GM18907 (cell line): Measurements from ENCODE around the gene ZNF557.

Experiments used
- ATAC-seq: cut with Tn5 transposase; IDR thresholded peaks from one replicate; pipeline ENCODE4 v1.9.1; 2021; ENCODE audit warnings: mild to moderate bottlenecking, moderate library complexity; ENCODE audit not compliant: unreplicated experiment

Gene ZNF557

DNA sequence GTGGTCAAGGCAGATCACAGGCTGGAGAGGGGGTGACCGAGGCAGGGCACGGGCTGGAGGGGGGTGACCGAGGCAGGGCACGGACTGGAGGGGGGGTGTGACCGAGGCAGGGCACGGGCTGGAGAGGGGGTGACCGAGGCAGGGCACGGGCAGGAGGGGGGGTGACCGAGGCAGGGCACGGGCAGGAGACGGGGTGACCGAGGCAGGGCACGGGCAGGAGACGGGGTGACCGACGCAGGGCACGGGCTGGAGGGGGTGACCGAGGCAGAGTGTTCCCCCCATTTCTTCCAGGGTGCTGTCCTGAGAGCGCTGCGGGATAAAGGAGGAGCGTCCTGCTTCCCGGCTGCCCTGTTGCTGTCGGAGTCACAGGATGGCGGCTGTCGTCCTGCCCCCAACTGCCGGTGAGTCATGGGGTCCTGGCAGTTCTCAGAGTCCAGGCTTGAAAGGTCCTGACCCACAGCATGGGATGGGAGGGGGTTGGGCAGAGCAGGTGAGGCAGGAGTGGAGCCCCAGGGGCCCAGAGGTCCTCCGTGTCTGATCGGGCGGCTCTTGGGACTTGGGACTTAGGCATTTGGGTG is 5.3 kb downstream of the ZNF557 start:
- no peak for ATAC-seq

DNA sequence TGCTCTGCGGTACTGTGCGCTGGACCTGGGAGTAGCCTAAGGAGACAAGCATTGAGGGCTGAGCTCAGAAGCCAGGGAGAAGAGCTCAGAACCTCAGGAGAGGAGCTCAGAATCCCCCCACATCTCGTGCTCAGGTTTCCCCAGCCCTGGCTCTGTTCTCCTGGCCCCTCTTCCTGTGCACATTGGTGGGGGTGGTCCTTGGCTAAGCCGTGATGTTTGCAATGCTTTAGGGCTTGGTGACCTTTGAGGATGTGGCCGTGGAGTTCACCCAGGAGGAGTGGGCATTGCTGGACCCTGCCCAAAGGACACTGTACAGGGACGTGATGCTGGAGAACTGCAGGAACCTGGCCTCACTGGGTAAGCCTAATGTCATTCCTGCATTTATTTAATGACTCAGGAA is 6.6 kb downstream of the ZNF557 start:
- ATAC-seq: no peak

DNA sequence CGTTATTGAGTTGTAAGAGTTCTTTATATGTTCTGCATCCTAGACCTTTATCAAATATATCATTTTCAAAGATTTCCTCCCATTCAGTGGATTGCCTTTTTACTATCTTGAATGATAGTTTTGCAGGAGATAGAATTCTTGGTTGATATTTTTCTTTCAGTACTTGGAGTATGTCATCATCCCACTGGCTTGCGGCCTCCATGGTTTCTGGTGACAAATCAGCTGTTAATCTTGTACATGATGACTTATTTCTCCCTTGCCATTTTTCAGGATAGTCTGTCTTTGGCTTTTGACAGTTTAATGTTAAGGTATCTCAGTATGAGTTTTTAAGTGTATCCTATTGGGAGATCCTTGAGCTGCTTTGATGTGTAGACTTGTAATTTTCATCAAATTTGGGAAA is 8.5 kb downstream of the ZNF557 start:
- no peak for ATAC-seq

DNA sequence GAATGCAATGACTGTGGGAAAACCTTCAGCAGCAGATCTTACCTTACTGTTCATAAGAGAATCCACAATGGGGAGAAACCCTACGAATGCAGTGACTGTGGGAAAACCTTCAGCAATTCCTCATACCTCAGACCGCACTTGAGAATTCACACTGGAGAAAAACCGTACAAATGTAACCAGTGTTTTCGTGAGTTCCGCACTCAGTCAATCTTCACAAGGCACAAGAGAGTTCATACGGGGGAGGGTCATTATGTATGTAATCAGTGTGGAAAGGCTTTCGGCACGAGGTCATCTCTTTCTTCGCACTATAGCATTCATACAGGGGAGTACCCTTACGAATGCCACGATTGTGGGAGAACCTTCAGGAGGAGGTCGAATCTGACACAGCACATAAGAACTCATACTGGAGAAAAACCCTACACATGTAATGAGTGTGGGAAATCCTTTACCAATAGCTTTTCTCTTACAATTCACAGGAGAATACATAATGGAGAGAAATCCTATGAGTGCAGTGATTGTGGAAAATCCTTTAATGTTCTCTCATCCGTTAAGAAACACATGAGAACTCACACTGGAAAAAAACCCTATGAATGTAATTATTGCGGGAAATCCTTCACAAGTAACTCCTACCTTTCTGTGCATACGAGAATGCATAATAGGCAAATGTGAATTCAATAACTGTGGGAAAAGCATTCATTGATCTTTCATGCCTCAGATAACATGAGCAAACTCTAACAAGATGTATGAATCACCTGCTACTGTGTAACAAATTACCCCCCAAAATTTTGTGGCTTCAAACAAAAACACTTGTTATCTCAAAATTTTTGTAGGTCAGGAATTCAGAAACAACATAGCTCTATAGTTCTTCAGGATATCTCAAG is 13.8 kb downstream of the ZNF557 start:
- ATAC-seq: no peak

- no peak for ATAC-seq
These were observed 19.5 kb downstream of the ZNF557 start for GRCh38 chr19:7088999-7089398.

GRCh38 chr19:7098096-7098495 is 28.6 kb downstream of the ZNF557 start:
- ATAC-seq: no peak

DNA sequence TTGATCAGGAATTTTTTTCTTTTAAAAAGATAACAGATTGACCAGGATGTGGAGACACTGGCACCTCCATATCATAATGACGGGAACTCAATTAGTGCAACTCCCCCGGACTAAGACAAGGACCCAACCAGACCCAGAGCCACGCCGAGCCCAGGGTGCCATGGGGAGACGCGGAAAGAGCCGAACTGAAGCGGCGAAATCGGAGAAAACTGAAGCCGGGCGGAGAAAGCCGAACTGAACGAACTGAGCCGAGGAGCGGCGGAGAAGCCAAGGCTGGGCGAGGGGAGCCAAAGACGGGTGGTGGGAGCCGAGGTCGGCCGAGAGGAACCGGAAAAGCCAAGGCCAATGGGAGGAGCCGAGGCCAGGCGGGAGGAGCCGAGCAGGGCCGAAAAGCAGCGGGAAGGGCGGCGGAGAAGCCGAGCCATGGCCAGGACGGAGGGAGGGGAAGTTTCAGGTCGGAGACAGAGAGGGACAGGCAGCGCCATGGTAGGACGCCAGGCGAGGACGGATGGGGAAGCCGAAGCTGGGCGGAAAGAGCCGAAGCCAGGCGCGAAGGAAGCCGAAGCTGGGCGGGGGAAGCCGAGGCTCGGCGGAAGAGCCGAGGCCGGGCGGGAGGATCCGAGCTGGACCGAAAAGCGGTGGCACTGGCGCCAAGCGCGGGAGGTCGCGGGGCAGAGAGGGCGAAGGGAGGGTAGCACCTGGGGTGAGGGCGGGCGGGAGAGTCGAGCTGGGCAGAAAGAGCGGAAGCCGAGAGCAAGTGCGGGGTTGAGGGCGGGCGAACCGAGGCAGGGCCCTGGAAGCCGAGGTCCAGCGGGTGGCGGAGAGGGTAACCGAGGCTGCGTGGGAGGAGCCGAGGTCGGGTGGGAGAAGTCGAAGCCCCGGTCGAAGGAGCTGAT is 29.4 kb downstream of the ZNF557 start:
- peak; percentile 85 for ATAC-seq

DNA sequence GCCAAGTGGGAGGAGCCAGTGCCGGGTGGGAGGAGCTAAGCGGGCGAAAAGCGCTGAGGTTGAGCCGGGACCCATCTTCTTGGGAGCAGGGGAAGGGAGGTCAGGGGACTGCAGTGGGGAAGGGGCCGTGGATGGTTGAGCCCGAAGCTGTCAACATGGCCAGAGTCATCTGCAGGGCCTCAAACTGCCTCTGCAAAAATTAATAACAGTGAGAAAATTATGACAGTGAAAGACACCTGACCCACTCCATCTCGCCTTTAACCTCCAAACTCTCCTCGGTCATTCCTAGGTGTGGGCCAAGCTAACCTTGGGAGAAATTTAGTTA is 30.1 kb downstream of the ZNF557 start:
- no peak for ATAC-seq

DNA sequence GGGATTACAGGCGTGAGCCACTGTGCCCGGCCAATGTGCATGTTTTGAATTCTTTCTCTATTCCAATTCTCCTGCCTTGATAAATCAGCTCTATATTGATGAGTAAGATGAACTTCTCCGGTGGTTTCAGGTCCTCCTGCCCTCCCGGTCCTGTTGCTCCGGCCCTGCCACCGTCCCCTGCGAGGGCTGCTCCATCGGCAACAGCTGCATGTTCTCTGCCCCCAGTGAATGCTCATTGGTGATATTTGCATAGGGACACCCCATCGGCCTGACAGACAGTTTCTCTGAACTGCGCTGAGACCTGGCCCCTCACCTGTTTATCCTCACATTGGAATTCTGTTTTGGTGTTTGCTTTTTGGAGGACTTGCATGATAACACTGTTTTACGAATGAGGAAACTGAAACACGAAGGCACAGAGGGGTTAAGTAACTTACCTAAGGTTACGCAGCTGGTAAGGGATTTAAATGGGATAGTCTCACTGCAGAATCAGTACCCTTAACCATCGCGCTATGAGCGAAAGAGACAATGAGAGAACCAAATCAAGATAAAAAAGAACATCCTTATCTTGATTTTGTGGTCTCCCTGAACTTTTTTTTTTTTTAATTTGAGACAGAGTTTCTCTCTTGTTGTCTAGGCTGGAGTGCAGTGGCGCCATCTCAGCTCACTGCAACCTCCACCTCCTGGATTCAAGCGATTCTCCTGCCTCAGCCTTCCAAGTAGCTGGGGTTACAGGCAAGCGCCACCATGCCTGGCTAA is 32.2 kb downstream of the ZNF557 start:
- no peak for ATAC-seq

DNA sequence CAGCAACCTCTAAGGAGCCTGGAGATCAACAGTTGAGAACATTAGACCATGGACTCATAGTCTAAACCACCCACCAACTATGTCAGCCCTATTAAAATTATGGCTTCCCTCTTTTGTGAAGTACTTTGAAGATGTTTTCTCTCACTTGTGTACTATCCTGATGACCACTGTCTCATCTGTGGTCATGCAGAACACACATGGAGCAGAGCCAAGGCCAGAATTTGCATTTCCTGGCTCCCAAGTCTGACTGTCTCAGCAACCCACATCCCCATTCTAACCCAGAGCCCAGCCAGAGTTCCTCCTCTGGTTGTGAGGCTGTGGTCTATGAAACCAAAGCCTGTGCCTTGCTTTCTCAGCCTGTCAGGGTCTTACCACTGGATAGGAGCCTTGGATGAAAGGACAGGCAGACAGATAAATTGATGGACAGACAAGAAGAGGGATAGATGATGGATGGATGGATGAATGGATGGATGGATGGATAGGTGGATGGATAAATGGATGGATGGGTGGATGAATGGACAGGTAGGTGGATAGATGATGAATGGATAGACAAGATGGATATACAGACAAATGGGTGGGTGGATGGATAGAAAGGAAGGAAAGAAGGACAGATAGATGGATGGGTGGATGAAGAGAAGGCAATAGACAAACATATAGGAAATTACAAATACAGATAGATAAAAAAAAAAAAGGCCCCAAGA is 35.4 kb downstream of the ZNF557 start:
- no peak for ATAC-seq

GRCh38 chr19:7106711-7107657 is 37.5 kb downstream of the ZNF557 start:
- ATAC-seq: no peak

GRCh38 chr19:7109678-7110289 is 40.3 kb downstream of the ZNF557 start:
- ATAC-seq: no peak

GRCh38 chr19:7112675-7113074 is 43.2 kb downstream of the ZNF557 start:
- ATAC-seq: no peak

DNA sequence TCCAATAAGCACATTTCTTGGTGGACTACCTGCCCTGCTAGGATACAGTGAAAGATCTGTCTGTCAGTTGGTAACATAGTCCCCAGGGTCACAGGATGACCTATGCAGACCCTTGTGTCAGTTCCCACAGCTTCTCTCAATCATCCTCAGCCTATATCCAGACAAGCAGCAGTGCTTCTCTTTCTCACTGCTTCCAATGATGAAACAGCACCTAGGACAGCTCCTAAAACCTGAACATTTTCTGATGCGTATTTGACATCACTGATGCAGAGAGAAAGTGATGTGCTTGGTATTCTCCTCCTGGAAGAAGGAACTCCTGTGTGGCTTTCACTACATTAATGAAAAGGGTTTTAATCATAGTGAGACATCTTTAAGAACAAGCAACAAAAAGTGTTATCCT is 43.7 kb downstream of the ZNF557 start:
- ATAC-seq: no peak

- no peak for ATAC-seq
These were observed 46.2 kb downstream of the ZNF557 start for GRCh38 chr19:7115721-7116120.

- ATAC-seq: no peak
These were observed 47.7 kb downstream of the ZNF557 start for GRCh38 chr19:7117248-7117647.

GRCh38 chr19:7119582-7119981 is 50.1 kb downstream of the ZNF557 start:
- ATAC-seq: no peak

DNA sequence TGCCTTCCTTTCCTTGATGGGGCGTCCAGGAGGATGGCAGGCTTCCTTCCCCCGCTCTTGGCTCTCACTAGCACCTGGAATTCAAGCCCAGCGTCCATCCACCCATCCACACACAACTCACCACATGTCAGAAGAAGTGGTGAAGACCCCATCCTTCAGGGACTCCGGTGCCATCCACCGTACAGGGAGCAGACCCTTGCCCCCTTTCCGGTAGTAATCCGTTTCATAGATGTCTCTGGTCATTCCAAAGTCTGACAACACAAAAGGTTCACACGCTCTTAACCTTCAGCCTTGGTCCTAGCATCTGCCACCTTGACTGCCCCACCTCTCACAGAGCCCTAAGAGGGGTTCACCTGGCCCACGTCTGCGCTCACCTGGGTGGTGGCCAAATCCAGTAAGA is 51.0 kb downstream of the ZNF557 start:
- ATAC-seq: no peak

DNA sequence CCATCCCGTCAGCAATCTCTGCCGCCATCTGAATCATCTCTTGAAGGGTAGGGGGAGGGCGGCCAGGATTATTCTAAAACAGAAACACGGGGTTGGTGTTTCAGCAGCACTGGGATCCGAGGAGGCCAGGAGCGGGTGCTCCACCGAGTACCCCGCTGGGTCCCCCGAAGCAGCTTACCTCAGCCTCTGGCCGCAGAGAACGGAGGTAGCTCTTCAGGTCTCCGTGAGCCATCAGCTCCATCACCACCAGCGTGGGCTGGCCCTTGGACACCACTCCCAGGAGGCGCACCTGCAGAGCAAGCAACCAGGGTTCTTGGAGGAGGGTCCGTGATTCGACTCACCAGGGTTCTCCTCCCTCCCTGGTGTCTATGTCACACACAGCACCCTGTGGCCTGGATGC is 53.2 kb downstream of the ZNF557 start:
- no peak for ATAC-seq
